Measurements from ENCODE around the gene NAA20. TPM values are rescaled to one million over a fixed set of nuclear protein-coding genes. Genes with fewer than 3 reads are reported as not detected.

The NAA20 gene
- total and polyA plus RNA-seq, 4 donors = 38.1 to 69.5 (median 48.3) TPM

DNA sequence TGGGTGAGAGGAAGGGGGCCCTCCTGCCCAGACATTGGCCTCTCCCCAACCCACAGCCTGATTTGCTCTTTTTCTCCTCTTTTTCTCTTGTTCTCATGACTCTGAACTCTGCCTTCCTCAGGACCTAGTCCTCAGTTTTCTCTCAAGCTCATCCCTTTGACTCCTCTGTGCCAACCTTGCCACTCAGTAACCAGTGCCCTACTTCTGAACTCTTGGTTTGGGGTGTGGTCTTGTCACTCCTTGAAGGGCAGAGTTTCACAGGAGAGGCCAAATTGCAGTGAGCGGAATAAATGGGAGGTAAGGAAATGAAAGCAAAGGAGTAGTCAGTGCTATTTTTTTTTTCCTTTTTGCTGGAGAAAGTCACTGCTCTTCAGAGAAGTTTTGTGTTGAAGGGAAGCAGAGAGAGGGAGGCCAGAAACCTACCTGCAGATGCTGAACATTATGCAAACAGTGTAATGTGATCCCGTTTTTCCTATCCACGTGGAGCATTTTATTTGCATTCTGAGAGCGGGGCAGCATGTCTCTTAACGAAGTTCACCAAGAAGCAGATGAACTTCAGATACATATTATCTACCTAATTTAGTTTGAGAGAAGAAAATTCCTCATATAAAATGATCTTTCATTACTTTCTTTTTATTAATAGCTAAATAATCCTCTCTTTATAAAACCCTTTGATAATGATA, 62.1 kb downstream of the NAA20 start:
- Histone ChIP-seq H3K27ac (ENCODE audit: low read depth in 1 of 2, low read length in 2 of 2) (no peak overlapping the region), H3K9me3 (ENCODE audit: control insufficient read depth, low read length) (no peaks in the 10 kb centered on the region), H3K36me3 (ENCODE audit: control insufficient read depth in 1 of 2, insufficient read depth in 2 of 2, low read length in 1 of 2) (no peaks in the 10 kb centered on the region), H3K27me3 (ENCODE audit: control insufficient read depth in 1 of 2, insufficient read depth in 2 of 2, low read length in 1 of 2) (no peaks in the 10 kb centered on the region), H3K4me3 (ENCODE audit: low read length in 2 of 2) (no peak overlapping the region), H3K4me1 (ENCODE audit: control insufficient read depth in 1 of 2, insufficient read depth in 2 of 2, low read length in 2 of 2) (no peaks in the 10 kb centered on the region)
- ATAC-seq (ENCODE audit: low FRiP score) (no peak), DNase-seq (no peak)
- intact Hi-C loops (cut with DNase I) = loop anchor here in 1 of 2 donors (10.0 kb wide), 1 partner anchor 486 kb away; no protein-coding TSS in a partner anchor
- 36 to 44% methylated on average over 5 of the region's 5 CpGs for WGBS, 2 donors

Other genes starting within 250 kb of the NAA20 start
- gene CRNKL1, start 35.1 kb downstream of the NAA20 start, total RNA-seq = 10 to 100 TPM; 17.6 to 21.0 TPM
- 10 to 100 TPM in 1 of 2 donors, 1 to 10 TPM in 1; 7.3 to 13.6 TPM for gene CRNKL1, start 35.1 kb downstream of the NAA20 start, polyA plus RNA-seq
- under 1 TPM in 1 of 2 donors, not detected in 1; 0.91 TPM for gene CFAP61, start 35.2 kb downstream of the NAA20 start, total RNA-seq
- gene CFAP61, start 35.2 kb downstream of the NAA20 start, polyA plus RNA-seq = 1 to 10 TPM in 1 of 2 donors, under 1 TPM in 1; 0.18 to 2.0 TPM